Heart right ventricle (tissue), 16 donors: ENCODE measurements around the gene FTCDNL1. TPM values are rescaled to one million over a fixed set of nuclear protein-coding genes. Genes with fewer than 3 reads are reported as not detected.

ENCODE experiments used
- ATAC-seq, 8 donors: fragments of 200-7000 bp; cut with Tn5 transposase; one replicate each; pipeline ENCODE4 v1.9.1; 2020; ENCODE audit warnings: mild to moderate bottlenecking in 8 of 8, moderate library complexity in 8 of 8, moderate number of reproducible peaks in 1 of 8
- DNase-seq, 2 donors: peaks; one replicate each; pipeline ENCODE4 v3.0.0-alpha.2; 2020
- H3K27ac ChIP-seq, 10 donors: fragments of 200-600 bp; sonication (generic) in 2 of 10; one replicate each; pipeline versions ENCODE4 v1.5.0 to v1.8.0; 2020 to 2022; ENCODE audit warnings: mild to moderate bottlenecking in 3 of 10
- H3K27me3 ChIP-seq, 7 donors: fragments of 200-600 bp; one replicate each; pipeline ENCODE4 v1.8.0; 2021 to 2022; ENCODE audit warnings: mild to moderate bottlenecking in 2 of 7
- H3K36me3 ChIP-seq, 9 donors: fragments of 200-600 bp; sonication (generic) in 1 of 9; one replicate each; pipeline versions ENCODE4 v1.5.0 to v1.8.0; 2020 to 2022; ENCODE audit warnings: mild to moderate bottlenecking in 2 of 9
- H3K4me1 ChIP-seq, 9 donors: fragments of 200-600 bp; sonication (generic) in 1 of 9; one replicate each; pipeline versions ENCODE4 v1.5.0 to v1.8.0; 2020 to 2022; ENCODE audit warnings: mild to moderate bottlenecking in 4 of 9
- H3K4me3 ChIP-seq, 10 donors: fragments of 200-600 bp; sonication (generic) in 2 of 10; one replicate each; pipeline versions ENCODE4 v1.5.0 to v1.8.0; 2020 to 2022; ENCODE audit warnings: mild to moderate bottlenecking in 7 of 10, moderate library complexity in 2 of 10
- H3K9me3 ChIP-seq, 11 donors: fragments of 200-600 bp in 10 of 11; sonication (generic) in 2 of 11; one replicate each; pipeline versions ENCODE4 v1.5.0 to v1.8.0; 2013 to 2022; ENCODE audit warnings: mild to moderate bottlenecking in 2 of 11, control low read depth in 1 of 11, moderate library complexity in 1 of 11
- WGBS, 2 donors: extraction: QIAGEN DNeasy Blood & Tissue Kit; methylation state at CpG; one replicate each; pipeline ENCODE4 v1.1.7; 2013; ENCODE audit warnings: inconsistent platforms in 1 of 2; 5-methylcytosine and 5-hydroxymethylcytosine counted together
- intact Hi-C, 10 donors: fragments of 100-400 bp; cut with DNase I; formaldehyde crosslinking; loops; one replicate each; pipeline versions ENCODE4 v1.11.1 to v1.14.2; 2022
- polyA plus RNA-seq, 2 donors: library from polyadenylated mRNA; stranded (reverse); fragments of 200-250 nt; gene quantifications; one replicate each; pipeline ENCODE4 v1.2.3, GENCODE V29; 2013
- total RNA-seq, 10 donors: library from RNA; stranded (reverse); fragmentation: NEBNext Ultra II Directional in 3 of 10; extraction: Animal tissue kit (Norgen Biotek cat#: 25700) in 3 of 10; gene quantifications; one replicate each; pipeline versions ENCODE4 v1.2.1 to v1.2.4, GENCODE V29; 2021 to 2023
- TF ChIP-seq, protein P1 (sequence below), 9 donors: fragments of 200-600 bp; sonication (generic) in 2 of 9; IDR thresholded peaks; one replicate each; pipeline versions ENCODE4 v1.5.0 to v1.8.0; 2021 to 2022; ENCODE audit warnings: antibody characterized with exemption in 9 of 9, mild to moderate bottlenecking in 5 of 9, moderate library complexity in 1 of 9
- donor health status: Arrhythmogenic right ventricular cardiomyopathy.
- donor health status: ischemic (EF 13 %, LVEDD 7.1; RV severe dilation, severe dysfunction).
- donor health status: healthy with polysubstance abuse.
- donor health status: DM: no; HTN: yes; CAD: no.
- donor health status: DM: no; HTN: no; CAD: no.
- donor health status: ischemic (EF 25% LVEDD 6.9; RV normal size, moderate dysfunction).
- donor health status: ischemic (EF 25% LVEDD 5.7; RV mildly dilated, moderate dysfunction).
- donor health status: healthy.
- donor health status: DM: yes; HTN: yes; CAD: no.
- donor health status: Ischemic cardiomyopathy.
- donor health status: ischemic (EF 35%, LVEDD 5.7; RV mildly dilated, moderate dysfunction).
- donor health status: nonischemic (EF 11% LVEDD 7.7; RV severe dilation, severe dysfunction).
- donor health status: DM: yes; HTN: yes; CAD: no.
- donor health status: PGD.
- donor health status: ischemic (EF 29% LVEDD 5.4; RV normal size, mild dysfunction).
- donor health status: nonischemic (EF 23%, LVEDD 6.1; RV moderate dilation, normal function).

FTCDNL1 gene
- total and polyA plus RNA-seq, 12 donors = 0.44 to 7.1 (median 4.3) TPM

- H3K4me3 ChIP-seq = no peak overlapping the region
- no peak for ATAC-seq
- no peaks in the 10 kb centered on the region for H3K4me1 ChIP-seq
Measured at GRCh38 chr2:199777916-199778315, 73.1 kb downstream of the FTCDNL1 start.

GRCh38 chr2:199777315-199777714 is 73.7 kb downstream of the FTCDNL1 start:
- no peak for ATAC-seq
- Histone ChIP-seq H3K36me3 (no peaks in the 10 kb centered on the region), H3K4me3 (no peak overlapping the region), H3K4me1 (peaks cover 0 to 3% (median 0%) of the 10 kb centered on the region in 9 donors), H3K27ac (no peak overlapping the region), H3K27me3 (no peaks in the 10 kb centered on the region), H3K9me3 (peaks cover 0 to 18% (median 0%) of the 10 kb centered on the region in 11 donors)
- TF ChIP-seq, protein P1, sequence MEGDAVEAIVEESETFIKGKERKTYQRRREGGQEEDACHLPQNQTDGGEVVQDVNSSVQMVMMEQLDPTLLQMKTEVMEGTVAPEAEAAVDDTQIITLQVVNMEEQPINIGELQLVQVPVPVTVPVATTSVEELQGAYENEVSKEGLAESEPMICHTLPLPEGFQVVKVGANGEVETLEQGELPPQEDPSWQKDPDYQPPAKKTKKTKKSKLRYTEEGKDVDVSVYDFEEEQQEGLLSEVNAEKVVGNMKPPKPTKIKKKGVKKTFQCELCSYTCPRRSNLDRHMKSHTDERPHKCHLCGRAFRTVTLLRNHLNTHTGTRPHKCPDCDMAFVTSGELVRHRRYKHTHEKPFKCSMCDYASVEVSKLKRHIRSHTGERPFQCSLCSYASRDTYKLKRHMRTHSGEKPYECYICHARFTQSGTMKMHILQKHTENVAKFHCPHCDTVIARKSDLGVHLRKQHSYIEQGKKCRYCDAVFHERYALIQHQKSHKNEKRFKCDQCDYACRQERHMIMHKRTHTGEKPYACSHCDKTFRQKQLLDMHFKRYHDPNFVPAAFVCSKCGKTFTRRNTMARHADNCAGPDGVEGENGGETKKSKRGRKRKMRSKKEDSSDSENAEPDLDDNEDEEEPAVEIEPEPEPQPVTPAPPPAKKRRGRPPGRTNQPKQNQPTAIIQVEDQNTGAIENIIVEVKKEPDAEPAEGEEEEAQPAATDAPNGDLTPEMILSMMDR (IDR thresholded peaks at IDR 0.05) = no peak
- no peak for DNase-seq
- WGBS, 2 donors = 97% methylated on average over 1 of the region's 1 CpG
- intact Hi-C loops = no loop called here

More at GRCh38 chr2:199777916-199778315, 73.1 kb downstream of the FTCDNL1 start:
- Histone ChIP-seq H3K9me3 (peaks cover 0 to 18% (median 0%) of the 10 kb centered on the region in 11 donors), H3K27me3 (no peaks in the 10 kb centered on the region), H3K36me3 (no peaks in the 10 kb centered on the region), H3K27ac (no peak overlapping the region)
- TF ChIP-seq, protein P1 (IDR thresholded peaks at IDR 0.05) = no peak
- 70 to 76% methylated on average over 2 of the region's 2 CpGs for WGBS, 2 donors
- intact Hi-C loops = no loop called here
- no peak for DNase-seq

GRCh38 chr2:199775267-199775666 is 75.7 kb downstream of the FTCDNL1 start:
- ATAC-seq = peak in 2 of 8 donors; percentile 12 to 39

GRCh38 chr2:199772035-199772976 is 78.7 kb downstream of the FTCDNL1 start:
- 55 to 56% methylated on average over 12 of the region's 12 CpGs for WGBS, 2 donors
- DNase-seq (no peak), ATAC-seq (no peak)
- no peaks in the 10 kb centered on the region for H3K27me3 ChIP-seq
- no peaks in the 10 kb centered on the region for H3K9me3 ChIP-seq
- TF ChIP-seq, protein P1 (IDR thresholded peaks at IDR 0.05) = no peak
- peaks cover 0 to 8% (median 0%) of the 10 kb centered on the region in 9 donors for H3K4me1 ChIP-seq
- H3K27ac ChIP-seq = no peak overlapping the region
- intact Hi-C loops = no loop called here
- no peaks in the 10 kb centered on the region for H3K36me3 ChIP-seq
- peak overlapping the region in 1 of 10 donors; percentile 3 for H3K4me3 ChIP-seq

More at GRCh38 chr2:199775267-199775666, 75.7 kb downstream of the FTCDNL1 start:
- intact Hi-C loops = no loop called here
- peaks cover 0 to 8% (median 0%) of the 10 kb centered on the region in 9 donors for H3K4me1 ChIP-seq
- H3K27ac ChIP-seq = no peak overlapping the region
- no peaks in the 10 kb centered on the region for H3K27me3 ChIP-seq
- peaks cover 0 to 10% (median 0%) of the 10 kb centered on the region in 11 donors for H3K9me3 ChIP-seq
- TF ChIP-seq, protein P1 (IDR thresholded peaks at IDR 0.05) = no peak
- no peaks in the 10 kb centered on the region for H3K36me3 ChIP-seq
- no peak overlapping the region for H3K4me3 ChIP-seq
- 44 to 47% methylated on average over 3 of the region's 3 CpGs for WGBS, 2 donors
- no peak for DNase-seq
